HG02678 (cell line): ENCODE results near the gene CLIC3.
"Not testable (repeated sequence)": the region's sequence is repeated elsewhere in the genome, so short reads cannot be mapped to it uniquely, and the experiment has no call there.

Experiments used
- ATAC-seq: cut with Tn5 transposase; IDR thresholded peaks from one replicate; pipeline ENCODE4 v1.9.1; 2021; ENCODE audit warnings: mild to moderate bottlenecking, moderate library complexity; ENCODE audit not compliant: unreplicated experiment

CLIC3 gene

GRCh38 chr9:136996361-136997292 lies at the start of gene CLIC3:
CLIC3 (minus strand) TSS chr9:136996568; CDS start chr9:136996543, 25 bp downstream.
- ATAC-seq, result no peak

DNA sequence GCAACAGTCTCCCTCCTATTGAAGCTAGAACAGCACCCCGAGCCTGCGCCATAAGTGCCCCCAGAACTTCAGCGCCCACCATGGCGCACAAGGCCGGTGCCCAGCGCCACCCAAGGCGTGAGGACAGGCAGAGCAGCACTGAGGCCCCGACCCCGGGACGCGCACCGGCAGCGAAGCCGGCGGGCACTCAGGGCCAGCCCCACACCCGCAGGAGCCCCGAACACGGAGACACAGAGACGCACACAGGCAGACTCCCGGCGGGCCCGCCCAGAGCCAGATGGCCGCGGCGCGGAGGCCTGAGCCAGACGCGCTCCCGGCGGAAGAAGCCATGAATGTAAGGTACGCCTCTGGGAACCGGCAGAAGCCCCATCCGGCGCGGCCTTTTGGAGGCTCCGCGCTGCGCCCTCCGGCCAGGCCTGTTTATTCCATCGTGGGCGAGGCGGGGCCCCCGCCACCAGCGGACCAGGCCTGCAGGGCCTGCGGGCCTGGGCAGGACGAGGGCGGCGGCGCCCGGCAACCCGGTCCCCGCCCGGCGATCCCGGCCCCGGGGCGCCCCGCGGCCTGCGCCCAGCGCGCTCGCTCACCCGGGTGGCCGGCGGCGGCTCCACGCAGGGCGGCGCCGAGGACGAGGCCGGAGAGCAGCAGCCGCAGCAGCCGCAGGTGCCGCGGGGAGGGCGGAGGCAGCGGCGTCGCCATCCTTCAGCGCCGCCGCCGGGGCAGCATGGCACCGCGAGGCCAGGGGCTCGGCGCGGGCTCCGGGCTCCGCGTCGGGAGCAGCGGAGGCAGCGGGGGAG lies 49.1 kb upstream of the CLIC3 start:
- ATAC-seq, result no peak

- no peak for ATAC-seq
Measured at GRCh38 chr9:137044502-137045177, 48.3 kb upstream of the CLIC3 start.

GRCh38 chr9:137044037-137044436 lies 47.7 kb upstream of the CLIC3 start:
- no peak for ATAC-seq

DNA sequence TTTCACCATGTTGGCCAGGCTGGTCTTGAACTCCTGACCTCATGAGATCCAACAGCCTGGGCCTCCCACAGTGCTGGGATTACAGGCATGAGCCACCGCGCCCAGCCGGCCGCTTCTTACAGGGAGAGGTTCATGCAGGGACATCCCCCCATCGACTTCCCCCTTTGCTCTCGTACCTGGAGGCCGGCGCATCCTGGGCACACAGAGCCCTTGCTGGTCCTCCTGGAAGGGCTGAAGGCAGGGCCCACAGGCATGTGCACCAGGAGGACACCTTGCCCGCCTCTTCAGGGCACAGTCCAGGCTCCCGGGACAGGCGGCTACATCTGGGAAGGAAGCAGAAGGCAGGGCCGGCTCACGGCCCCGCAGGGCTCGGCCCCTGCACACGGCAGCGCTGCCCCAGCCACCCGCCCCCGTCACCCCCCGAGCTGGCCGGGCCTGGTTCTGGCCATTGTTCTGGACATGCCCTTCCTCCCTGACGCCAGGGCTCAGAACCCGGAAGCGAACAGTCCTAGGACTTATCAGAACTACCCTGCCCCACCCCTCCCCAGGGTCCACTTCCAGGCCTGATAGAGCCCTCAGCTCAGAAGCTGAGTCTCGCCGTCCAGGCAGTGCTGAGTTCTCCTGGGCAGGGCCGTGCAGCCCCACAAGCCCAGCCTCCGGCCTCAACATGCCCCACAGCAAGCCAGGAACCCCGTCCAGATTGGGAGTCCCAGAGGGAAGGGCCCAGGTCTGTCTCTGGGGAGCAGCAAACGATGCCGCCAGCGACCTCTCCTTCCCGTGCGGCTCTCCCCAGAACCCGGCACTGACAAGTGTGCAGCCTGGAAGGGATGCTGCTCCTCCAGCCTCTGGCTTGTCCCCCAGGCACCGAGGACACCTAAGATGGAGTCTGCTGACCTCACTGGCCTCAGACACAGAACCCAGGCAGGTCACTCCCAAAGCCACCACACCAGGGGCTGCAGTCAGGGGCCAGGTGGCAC lies 46.7 kb upstream of the CLIC3 start:
- no peak for ATAC-seq

- ATAC-seq, result no peak
Measured at GRCh38 chr9:137041124-137041523, 44.8 kb upstream of the CLIC3 start.

GRCh38 chr9:137040568-137040967 lies 44.2 kb upstream of the CLIC3 start:
- no peak for ATAC-seq

DNA sequence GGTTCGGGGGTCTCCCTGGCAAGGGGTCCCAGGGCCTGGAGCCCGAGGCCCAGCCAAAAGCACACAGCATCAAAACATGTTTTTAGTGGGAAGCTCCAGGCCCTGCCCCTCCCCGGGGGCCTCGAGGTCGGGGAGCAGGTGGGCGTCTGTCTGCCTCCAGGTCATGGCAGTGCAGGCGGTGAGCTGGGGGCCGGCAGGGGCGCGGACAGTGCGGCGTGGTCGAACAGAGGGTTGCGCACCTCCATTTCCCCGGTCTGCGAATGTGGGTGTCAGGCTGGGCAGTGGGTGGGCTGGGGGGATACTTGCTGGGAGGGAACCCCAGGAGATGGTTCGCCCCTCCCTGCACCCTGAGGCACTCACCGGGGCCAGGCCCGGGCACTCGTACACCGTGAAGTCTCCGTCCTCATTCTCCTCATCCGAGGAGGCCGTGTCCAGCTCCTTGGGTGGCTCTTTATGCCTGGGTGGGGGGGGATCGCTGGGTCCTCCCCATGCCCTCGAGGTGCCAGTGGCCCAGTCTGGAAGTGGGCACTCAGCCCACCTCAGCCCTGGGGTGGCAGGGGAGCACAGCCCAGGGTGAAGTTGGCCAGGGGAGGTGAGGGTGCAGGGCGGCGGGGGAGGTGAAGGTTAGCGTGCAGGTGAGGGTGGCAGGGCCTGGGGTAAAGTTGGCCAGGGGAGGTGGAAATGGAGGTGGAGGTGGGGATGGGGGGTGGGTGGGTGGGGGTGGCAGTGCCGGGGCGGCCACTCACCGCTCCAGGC lies 43.4 kb upstream of the CLIC3 start:
- no peak for ATAC-seq

GRCh38 chr9:137038916-137039315 lies 42.5 kb upstream of the CLIC3 start:
- no peak for ATAC-seq

- no peak for ATAC-seq
Measured at GRCh38 chr9:137037483-137037882, 41.1 kb upstream of the CLIC3 start.

GRCh38 chr9:137037035-137037434 lies 40.7 kb upstream of the CLIC3 start:
- no peak for ATAC-seq

- ATAC-seq, result no peak
Measured at GRCh38 chr9:137035937-137036336, 39.6 kb upstream of the CLIC3 start.

- peak; percentile 11 for ATAC-seq
Measured at GRCh38 chr9:137035507-137035834, 39.1 kb upstream of the CLIC3 start.

DNA sequence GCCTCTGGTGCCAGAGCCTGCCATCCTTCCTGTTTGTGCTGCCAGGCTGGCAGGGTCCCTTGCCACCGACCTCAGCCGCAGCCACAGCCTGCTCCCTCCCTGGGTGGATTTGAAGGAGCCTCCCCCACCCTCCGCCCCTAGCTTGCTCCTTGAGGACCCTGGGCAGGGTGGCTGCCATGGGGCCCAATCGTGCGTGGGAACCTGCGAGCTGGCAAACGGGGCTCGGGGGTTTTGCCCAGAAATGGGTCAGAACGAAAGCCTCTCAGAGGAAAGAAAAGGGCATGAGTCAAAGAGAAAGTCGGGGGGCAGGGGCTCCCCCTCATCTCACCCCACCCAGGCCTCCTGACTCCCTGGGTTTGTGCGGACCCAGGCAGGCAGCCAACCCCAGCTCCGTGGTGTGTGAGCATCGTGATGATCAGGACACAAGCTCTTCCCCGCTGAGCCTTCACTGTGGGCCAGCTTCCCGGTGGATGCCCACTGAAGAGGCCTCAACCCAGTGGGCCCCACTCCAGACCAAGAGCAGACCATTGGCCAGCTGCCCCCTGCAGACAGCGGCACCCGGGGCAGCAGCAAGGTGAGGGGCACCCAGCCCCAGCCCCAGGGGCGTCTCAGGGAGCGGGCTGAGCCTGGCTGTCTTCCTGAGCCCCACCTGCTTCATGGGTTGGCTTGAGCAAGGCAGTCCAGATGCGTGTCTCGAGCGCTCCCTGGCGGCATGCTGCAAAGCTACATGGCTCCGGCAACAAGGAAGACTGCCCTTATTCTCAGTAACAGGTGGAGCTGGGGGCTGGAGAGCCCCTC lies 38.5 kb upstream of the CLIC3 start:
- ATAC-seq, result peak; percentile 77

DNA sequence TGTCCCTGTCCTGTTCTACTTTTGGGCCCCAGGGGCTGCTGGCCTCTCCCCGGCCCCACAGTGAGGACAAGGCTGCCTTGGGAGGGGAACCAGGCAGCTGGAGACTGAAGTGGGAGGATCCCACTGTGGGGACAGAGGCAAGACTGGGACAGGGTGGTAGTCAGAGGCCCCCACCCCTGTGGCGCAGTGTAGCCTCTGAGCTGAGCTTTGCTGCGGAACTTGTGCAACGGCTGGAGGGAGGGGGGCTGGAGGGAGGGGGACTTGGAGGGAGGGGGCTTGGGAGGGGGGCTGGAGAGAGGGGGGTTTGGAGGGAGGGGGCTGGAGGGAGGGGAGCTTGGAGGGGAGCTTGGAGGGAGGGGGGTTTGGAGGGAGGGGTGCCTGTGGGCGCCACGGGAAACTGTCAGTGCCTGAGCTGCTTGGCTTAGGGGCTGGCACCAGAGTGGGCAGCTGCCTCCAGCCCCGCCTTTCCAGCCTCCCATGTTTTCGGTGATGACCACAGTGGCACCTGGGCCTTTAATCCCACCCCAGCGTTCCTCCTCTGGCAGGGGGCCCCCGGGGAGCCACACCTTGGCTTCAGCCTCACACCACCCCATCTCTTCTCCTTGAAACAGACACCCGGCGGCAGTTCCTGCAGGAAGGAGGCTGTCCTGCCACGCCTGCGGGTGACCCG lies 37.8 kb upstream of the CLIC3 start:
- no peak for ATAC-seq

GRCh38 chr9:137033481-137033880 lies 37.1 kb upstream of the CLIC3 start:
- ATAC-seq, result not testable (repeated sequence)

DNA sequence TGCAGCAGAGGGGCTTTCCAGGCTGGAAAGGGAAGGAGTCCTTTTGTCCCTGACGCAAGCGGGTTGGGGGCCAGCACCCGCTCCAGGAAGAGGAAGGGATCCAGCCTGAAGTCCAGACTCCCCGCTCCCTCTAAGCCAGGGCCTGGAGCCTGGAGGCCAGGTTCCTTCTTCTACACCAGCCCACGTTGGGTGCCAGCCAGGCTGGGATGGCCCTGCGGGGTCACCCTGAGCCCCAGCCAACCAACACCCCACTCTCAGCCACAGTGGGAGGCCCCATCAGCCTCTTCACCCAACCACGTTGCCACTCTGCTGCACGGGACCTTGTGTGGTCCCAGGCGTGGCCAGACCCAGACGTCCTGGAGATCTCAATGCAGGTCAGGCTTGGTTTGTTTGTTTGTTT lies 36.5 kb upstream of the CLIC3 start:
- no peak for ATAC-seq
